Measurements from ENCODE around the gene MPPED2.

GRCh38 chr11:30435488-30435887 lies 150.7 kb downstream of the MPPED2 start:
- no peak for TF ChIP-seq POLR2AphosphoS5 (IDR thresholded peaks at IDR 0.05; ENCODE audit: low read depth, low read length)
- no peak for TF ChIP-seq REST (IDR thresholded peaks at IDR 0.05; ENCODE audit: insufficient read depth in 1 of 2, low read depth in 2 of 2, low read length in 2 of 2)
- TF ChIP-seq FOXP2 (optimal IDR thresholded peaks at IDR 0.05; ENCODE audit: borderline replicate concordance, extremely low read depth, extremely low read length, insufficient read depth): no peak
- TF ChIP-seq TAF1 (IDR thresholded peaks at IDR 0.05; ENCODE audit: borderline replicate concordance, insufficient read depth, low read length): no peak
- no peak for TF ChIP-seq SIN3A (IDR thresholded peaks at IDR 0.05; ENCODE audit: borderline replicate concordance, insufficient read depth, low read length)

All from PFSK-1 (cell line).